ENCODE data around the gene BUD23. TPM values are rescaled to one million over a fixed set of nuclear protein-coding genes. Genes with fewer than 3 reads are reported as not detected.
A peak's percentile ranks its signal among the peaks of the same experiment; 100 is the strongest.

The BUD23 gene
- total RNA-seq, 1 donor from 2014 or later, result 74.8 TPM

DNA sequence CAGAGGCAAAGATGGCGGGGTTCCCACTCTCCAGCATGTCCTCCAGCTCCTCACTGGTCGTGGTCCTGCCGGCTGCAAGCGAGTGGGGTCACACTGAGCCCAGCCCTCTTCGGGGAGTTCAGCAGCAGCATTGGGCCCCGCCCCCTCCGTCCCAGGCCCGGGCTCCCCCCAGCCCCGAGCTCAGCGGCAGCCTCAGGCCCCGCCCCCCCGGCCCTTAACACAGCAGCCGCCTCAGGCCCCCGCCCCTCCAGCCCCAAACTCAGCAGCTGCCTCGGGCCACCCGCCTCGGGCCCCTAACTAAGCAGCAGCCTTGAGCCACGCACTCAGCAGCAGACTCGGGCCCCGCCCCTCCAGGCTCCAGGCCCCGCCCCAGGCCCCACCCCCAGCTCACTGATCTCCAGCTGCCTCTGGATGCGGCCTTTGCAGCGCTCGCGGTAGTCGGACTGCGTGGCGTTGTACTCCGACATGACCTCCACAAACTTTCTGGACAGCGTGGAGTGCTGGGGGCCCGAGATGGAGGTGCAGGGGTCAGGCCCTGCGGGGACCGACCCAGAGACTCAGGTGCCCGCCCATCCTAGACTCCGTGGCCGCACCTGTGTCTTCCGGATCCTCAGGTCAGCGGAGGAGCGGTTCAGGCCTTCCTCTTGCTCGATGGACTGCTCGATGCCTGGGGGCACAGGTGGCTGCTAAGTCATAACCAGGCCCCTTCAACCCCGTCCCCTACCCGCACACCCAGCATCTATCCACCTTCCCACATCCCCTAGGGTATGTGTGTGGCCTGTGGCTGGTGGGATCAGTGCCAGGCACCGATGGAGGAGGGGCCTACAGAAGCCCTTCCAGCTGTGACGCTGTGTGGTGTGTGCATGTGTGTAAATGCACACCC lies 20.6 kb downstream of the BUD23 start:
- H3K4me3 Mint-ChIP-seq, result no peak overlapping the region
- peaks cover 8% of the 10 kb centered on the region for H3K27me3 Mint-ChIP-seq
- no peaks in the 10 kb centered on the region for H3K9me3 Mint-ChIP-seq
- intact Hi-C loops (cut with micrococcal nuclease), result loop anchor here (1.0 kb wide), 1 partner anchor 37 kb away; the partner anchor contains the start of gene VPS37D
- ChIA-PET POLR2A (interaction anchor here (0.8 to 0.9 kb wide), 2 partner anchors 20 to 36 kb away, joined by 3 to 4 read pairs; partner anchors contain the start of gene VPS37D), CTCF (no interaction called here)
- ATAC-seq (ENCODE audit: low read depth) (peak; percentile 67), DNase-seq (no peak)
- H3K27ac Mint-ChIP-seq, result no peak overlapping the region
- H3K36me3 Mint-ChIP-seq (ENCODE audit: low read depth), result peaks cover 4% of the 10 kb centered on the region
- TF ChIP-seq, protein P1, sequence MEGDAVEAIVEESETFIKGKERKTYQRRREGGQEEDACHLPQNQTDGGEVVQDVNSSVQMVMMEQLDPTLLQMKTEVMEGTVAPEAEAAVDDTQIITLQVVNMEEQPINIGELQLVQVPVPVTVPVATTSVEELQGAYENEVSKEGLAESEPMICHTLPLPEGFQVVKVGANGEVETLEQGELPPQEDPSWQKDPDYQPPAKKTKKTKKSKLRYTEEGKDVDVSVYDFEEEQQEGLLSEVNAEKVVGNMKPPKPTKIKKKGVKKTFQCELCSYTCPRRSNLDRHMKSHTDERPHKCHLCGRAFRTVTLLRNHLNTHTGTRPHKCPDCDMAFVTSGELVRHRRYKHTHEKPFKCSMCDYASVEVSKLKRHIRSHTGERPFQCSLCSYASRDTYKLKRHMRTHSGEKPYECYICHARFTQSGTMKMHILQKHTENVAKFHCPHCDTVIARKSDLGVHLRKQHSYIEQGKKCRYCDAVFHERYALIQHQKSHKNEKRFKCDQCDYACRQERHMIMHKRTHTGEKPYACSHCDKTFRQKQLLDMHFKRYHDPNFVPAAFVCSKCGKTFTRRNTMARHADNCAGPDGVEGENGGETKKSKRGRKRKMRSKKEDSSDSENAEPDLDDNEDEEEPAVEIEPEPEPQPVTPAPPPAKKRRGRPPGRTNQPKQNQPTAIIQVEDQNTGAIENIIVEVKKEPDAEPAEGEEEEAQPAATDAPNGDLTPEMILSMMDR (IDR thresholded peaks at IDR 0.05), result no peak
- H3K4me1 Mint-ChIP-seq, result peaks cover 16% of the 10 kb centered on the region

DNA sequence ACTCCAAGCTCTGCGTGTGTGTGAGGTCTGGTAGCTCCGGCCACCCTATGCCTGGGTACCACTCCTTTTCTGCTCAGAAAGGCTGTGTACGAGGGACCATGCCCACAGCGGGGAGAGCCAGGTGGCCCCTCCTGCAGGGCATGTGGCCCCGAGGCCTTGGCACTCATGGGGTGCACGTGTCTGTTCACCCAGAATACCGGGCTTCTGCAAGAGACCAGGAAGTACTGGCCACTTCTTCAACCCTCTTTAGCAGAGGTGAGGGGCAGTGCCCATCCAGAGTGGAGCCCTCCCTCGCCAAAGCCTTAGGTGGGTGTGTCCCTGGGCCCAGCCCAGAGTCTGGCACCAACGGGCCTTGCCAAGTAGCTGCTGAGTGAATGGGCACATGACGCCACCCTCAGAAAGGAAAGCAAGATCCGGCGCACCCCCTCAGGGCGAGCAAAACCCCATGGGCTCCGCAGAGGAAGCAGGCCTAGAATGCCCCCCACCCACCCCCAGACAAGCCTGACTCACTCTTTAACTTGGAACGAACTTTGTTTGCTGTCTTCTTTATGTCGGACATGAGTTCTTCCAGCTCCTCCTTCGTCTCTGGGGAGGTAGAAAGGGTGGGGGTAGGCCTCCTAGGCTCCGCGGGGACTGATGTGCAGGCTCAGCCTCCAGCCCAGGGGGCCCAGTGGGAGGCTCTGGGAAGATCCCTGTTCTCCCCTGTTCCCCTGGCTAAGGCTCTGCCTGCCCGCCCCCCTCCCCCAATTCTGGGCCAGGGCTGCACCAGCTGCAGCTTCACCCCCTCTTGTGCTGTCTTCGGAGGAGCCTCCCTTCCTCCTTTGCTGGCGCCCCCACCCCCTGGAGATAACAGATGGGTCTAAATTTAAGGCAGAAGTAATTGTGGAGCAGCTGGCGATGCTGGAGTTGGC lies 21.5 kb downstream of the BUD23 start:
- intact Hi-C loops (cut with micrococcal nuclease), result loop anchor here (1.0 kb wide), 1 partner anchor 38 kb away; the partner anchor contains the start of gene VPS37D
- TF ChIP-seq, protein P1 (IDR thresholded peaks at IDR 0.05), result no peak
- POLR2A ChIA-PET, result interaction anchor here (0.5 kb wide), 1 partner anchor 23 kb away, joined by 8 read pairs; no protein-coding TSS in a partner anchor

DNA sequence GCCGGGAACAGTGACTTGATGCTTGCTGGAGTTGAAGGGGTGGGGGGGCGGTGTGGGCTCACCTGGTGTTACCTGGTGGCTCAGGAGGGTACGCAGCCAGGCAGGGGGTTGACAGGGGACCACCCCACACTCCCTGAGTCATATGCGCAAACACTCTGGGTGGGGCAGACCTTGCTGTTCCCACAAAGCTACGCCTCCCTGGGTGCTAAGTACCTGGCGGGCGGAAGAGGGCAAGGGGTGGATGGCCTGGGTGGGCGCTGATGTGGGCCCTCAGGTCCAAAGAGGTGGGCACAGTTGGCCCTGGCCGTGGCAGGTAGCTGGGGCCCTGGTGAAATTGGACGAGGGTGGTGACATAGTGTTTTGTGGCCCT lies 22.1 kb downstream of the BUD23 start:
- H3K36me3 Mint-ChIP-seq (ENCODE audit: low read depth), result no peaks in the 10 kb centered on the region
- no peak for DNase-seq
- intact Hi-C loops (cut with micrococcal nuclease), result no loop called here
- peaks cover 16% of the 10 kb centered on the region for H3K4me1 Mint-ChIP-seq
- H3K27ac Mint-ChIP-seq, result no peak overlapping the region
- no peak for ATAC-seq (ENCODE audit: low read depth)
- POLR2A ChIA-PET, result interaction anchor here (0.5 to 0.6 kb wide), 2 partner anchors 23 to 28 kb away, joined by 5 to 8 read pairs; no protein-coding TSS in a partner anchor
- no peak overlapping the region for H3K4me3 Mint-ChIP-seq
- CTCF ChIA-PET, result interaction anchor here (1.2 kb wide), 1 partner anchor 99 kb away, joined by 3 read pairs; no protein-coding TSS in a partner anchor
- H3K9me3 Mint-ChIP-seq, result no peaks in the 10 kb centered on the region
- TF ChIP-seq, protein P1 (IDR thresholded peaks at IDR 0.05), result no peak
- H3K27me3 Mint-ChIP-seq, result peaks cover 8% of the 10 kb centered on the region

More for the DNA sequence above, 21.5 kb downstream of the BUD23 start:
- H3K4me1 Mint-ChIP-seq, result peaks cover 16% of the 10 kb centered on the region
- H3K36me3 Mint-ChIP-seq (ENCODE audit: low read depth), result no peaks in the 10 kb centered on the region
- H3K27ac Mint-ChIP-seq, result no peak overlapping the region
- peaks cover 8% of the 10 kb centered on the region for H3K27me3 Mint-ChIP-seq
- no peaks in the 10 kb centered on the region for H3K9me3 Mint-ChIP-seq
- ATAC-seq (ENCODE audit: low read depth), result no peak
- no peak overlapping the region for H3K4me3 Mint-ChIP-seq
- no peak for DNase-seq
- CTCF ChIA-PET, result no interaction called here

DNA sequence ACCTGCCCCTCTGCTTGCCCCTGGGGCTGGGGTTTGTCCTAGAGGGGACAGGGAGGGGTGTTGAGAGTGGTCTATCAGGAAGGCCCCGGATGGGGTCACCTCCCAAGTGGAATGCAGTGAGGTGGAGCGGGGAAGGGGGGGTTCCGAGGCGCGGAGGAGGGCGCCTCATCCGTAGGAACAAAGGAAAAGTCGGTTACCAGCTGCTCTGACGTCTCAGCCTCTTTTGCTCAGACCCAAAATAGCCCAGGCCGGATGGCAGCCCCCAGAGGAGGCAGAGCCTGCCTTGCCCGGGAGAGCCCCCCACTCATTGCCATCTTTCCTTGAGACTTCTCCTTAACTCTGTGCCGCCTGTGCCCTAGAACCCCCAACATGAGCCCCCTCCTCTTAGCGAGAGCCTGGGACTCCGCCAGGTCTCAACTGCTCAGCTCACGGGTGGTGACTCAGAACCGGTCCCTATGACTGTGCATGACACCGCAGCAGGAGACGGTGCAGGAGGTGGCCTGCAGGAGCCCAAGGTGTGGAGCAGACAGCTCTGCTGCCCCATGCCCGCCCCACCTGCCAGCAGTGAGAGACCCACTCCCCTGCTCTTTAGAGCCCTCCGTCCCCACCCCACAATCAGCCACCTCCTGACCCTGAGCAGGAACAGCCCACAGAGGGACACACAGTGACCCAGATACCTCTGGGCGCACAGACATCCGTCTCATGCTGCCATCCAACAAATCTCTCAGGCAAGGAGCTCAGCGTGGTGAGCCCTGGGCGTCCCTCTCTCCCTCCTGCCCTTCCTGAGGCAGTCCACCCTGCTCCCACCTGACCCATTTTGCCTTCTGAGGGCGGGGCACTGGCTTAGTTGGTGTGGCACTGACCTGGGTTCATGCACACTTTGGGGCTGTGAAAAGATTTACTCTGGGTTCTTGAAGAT lies 23.0 kb downstream of the BUD23 start:
- Mint-ChIP-seq H3K36me3 (ENCODE audit: low read depth) (no peaks in the 10 kb centered on the region), H3K27me3 (peaks cover 8% of the 10 kb centered on the region), H3K27ac (no peak overlapping the region), H3K4me3 (peak overlapping the region; percentile 44), H3K9me3 (no peaks in the 10 kb centered on the region), H3K4me1 (peaks cover 16% of the 10 kb centered on the region)
- DNase-seq, result no peak
- TF ChIP-seq, protein P1 (IDR thresholded peaks at IDR 0.05), result no peak
- POLR2A ChIA-PET, result interaction anchor here (0.6 kb wide), 1 partner anchor 29 kb away, joined by 5 read pairs; no protein-coding TSS in a partner anchor
- ATAC-seq (ENCODE audit: low read depth), result no peak
- intact Hi-C loops (cut with micrococcal nuclease), result loop anchor here (1.0 kb wide), 1 partner anchor 12 kb away; no protein-coding TSS in a partner anchor
- CTCF ChIA-PET, result interaction anchor here (1.1 to 1.2 kb wide), 2 partner anchors 8 to 100 kb away, joined by 3 read pairs; no protein-coding TSS in a partner anchor

Measured in activated B cell treated with CpG ODN at 0.5 μM for 24 hours (primary cell).